MCF 10A (cell line): ENCODE results near the gene PIK3R6. TPM values are rescaled to one million over a fixed set of nuclear protein-coding genes. Genes with fewer than 3 reads are reported as not detected.

Source experiments
- BruUV-seq: library from RNA; stranded (reverse); fragments of 400-500 nt; replicated peaks from 2 replicates; lab custom pipeline; 2021; lab: Mats Ljungman, UMichigan
- CTCF ChIA-PET: fragments of 300-600 bp; sonication (Branson Sonifier 250); formaldehyde crosslinking; extraction: SDS; loops from one replicate; lab custom pipeline; 2021; ENCODE audit warnings: antibody characterized with exemption, inconsistent platforms; lab: Yijun Ruan, JAX
- POLR2A ChIA-PET: fragments of 300-600, 350-650 bp; sonication (Branson Sonifier 250); formaldehyde crosslinking; extraction: SDS; loops from one replicate; lab custom pipeline; 2020; ENCODE audit warnings: antibody characterized with exemption, inconsistent platforms; lab: Yijun Ruan, JAX
- DNase-seq: peaks from one replicate; pipeline ENCODE4 v3.0.0-alpha.2; 2018; ENCODE audit not compliant: unreplicated experiment
- H3K27ac Mint-ChIP-seq: one replicate; pipeline ENCODE4 v1.8.0; 2022; ENCODE audit warnings: mild to moderate bottlenecking, low read depth, mixed read lengths; ENCODE audit not compliant: unreplicated experiment
- H3K27me3 Mint-ChIP-seq: one replicate; pipeline ENCODE4 v1.8.0; 2022; ENCODE audit warnings: mixed read lengths; ENCODE audit not compliant: insufficient read depth, unreplicated experiment
- H3K36me3 Mint-ChIP-seq: one replicate; pipeline ENCODE4 v1.8.0; 2022; ENCODE audit warnings: mild to moderate bottlenecking, moderate library complexity, mixed read lengths; ENCODE audit not compliant: insufficient read depth, unreplicated experiment
- H3K4me1 Mint-ChIP-seq: one replicate; pipeline ENCODE4 v1.8.0; 2022; ENCODE audit warnings: mixed read lengths; ENCODE audit not compliant: insufficient read depth, unreplicated experiment
- H3K4me3 Mint-ChIP-seq: one replicate; pipeline ENCODE4 v1.8.0; 2022; ENCODE audit warnings: mild to moderate bottlenecking, moderate library complexity, mixed read lengths; ENCODE audit not compliant: unreplicated experiment
- H3K9me3 Mint-ChIP-seq: one replicate; pipeline ENCODE4 v1.8.0; 2022; ENCODE audit warnings: mixed read lengths; ENCODE audit not compliant: unreplicated experiment
- intact Hi-C: fragments of 100-400 bp; cut with micrococcal nuclease; formaldehyde crosslinking; loops from 2 replicates; pipeline ENCODE4 v1.14.1; 2022
- total RNA-seq: library from RNA; stranded (reverse); gene quantifications from 2 replicates; pipeline ENCODE4 v1.2.3, GENCODE V29; 2022
- TF ChIP-seq, protein P1 (sequence below): fragments of 200-600 bp; IDR thresholded peaks from one replicate; pipeline ENCODE4 v1.8.0; 2022; ENCODE audit warnings: antibody characterized with exemption, mild to moderate bottlenecking; ENCODE audit not compliant: unreplicated experiment

The PIK3R6 gene
- total RNA-seq, 1 experiment from 2014 or later, result not detected

DNA sequence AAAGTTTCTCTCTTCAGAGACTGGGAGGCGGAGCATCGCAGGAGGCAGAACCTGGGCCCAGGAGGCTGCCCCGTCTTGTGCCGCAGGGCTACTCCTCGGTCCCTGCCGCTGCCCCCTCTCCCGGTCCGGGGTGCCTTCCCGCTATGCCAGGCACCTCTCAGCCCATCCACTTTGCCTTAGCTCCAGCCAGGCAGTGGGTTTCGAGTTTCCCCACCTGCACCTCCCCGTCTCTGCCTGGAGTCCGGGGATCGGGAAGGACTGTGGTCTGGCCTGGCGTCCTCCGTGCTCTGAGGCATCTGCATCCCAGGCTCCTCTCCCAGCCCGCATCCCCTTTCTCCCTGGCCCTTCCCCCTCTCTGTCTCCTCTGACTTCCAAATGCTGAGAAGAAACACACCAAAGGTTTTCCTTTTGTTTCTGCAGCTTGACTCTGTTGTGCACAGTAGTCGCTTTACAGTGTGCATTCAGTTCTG lies 26.8 kb upstream of the PIK3R6 start:
- ChIA-PET POLR2A (no interaction called here), CTCF (interaction anchor here (0.5 to 3.2 kb wide), 20 partner anchors 10 to 511 kb away, joined by 3 to 15 read pairs (median 6); no protein-coding TSS in a partner anchor)
- H3K36me3 Mint-ChIP-seq, result no peaks in the 10 kb centered on the region
- H3K4me1 Mint-ChIP-seq, result no peaks in the 10 kb centered on the region
- TF ChIP-seq, protein P1, sequence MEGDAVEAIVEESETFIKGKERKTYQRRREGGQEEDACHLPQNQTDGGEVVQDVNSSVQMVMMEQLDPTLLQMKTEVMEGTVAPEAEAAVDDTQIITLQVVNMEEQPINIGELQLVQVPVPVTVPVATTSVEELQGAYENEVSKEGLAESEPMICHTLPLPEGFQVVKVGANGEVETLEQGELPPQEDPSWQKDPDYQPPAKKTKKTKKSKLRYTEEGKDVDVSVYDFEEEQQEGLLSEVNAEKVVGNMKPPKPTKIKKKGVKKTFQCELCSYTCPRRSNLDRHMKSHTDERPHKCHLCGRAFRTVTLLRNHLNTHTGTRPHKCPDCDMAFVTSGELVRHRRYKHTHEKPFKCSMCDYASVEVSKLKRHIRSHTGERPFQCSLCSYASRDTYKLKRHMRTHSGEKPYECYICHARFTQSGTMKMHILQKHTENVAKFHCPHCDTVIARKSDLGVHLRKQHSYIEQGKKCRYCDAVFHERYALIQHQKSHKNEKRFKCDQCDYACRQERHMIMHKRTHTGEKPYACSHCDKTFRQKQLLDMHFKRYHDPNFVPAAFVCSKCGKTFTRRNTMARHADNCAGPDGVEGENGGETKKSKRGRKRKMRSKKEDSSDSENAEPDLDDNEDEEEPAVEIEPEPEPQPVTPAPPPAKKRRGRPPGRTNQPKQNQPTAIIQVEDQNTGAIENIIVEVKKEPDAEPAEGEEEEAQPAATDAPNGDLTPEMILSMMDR, result no peak
- no TSS peak for BruUV-seq
- H3K9me3 Mint-ChIP-seq, result no peaks in the 10 kb centered on the region
- peaks cover 10% of the 10 kb centered on the region for H3K27me3 Mint-ChIP-seq
- H3K4me3 Mint-ChIP-seq, result no peak overlapping the region
- DNase-seq, result no peak
- intact Hi-C loops, result no loop called here
- no peak overlapping the region for H3K27ac Mint-ChIP-seq

DNA sequence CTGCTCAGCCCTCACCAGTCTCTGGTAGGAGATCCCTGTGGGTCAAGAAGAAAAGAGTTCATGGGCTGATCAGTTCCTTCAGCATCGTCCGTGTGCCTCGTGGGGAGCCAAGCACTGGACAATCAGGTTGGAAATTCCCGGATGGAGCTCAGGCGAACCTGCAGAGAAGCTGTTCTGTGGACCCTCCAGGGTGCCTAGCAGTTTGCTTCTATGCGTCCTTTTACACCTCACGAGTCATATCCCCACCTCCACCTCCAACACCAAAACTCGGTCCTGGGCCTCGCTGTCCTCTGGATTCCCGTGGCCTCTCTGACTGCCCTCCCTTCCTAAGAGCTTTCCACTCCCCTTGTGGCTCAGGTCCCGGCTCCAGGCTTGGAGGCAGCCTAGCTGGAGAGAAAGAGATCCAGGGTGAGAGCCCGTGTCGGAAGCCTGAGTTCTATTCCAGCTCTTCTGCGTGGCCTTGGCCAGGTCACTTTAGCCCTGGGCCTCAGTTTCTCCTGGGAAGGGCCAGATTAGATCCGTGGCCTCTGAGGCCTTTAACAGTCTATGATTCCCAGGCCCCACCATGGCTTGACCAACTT lies 26.2 kb upstream of the PIK3R6 start:
- Mint-ChIP-seq H3K27me3 (peaks cover 10% of the 10 kb centered on the region), H3K4me3 (no peak overlapping the region), H3K27ac (no peak overlapping the region), H3K4me1 (no peaks in the 10 kb centered on the region), H3K9me3 (no peaks in the 10 kb centered on the region), H3K36me3 (no peaks in the 10 kb centered on the region)
- DNase-seq, result no peak
- intact Hi-C loops, result no loop called here
- ChIA-PET CTCF (interaction anchor here (0.5 to 3.2 kb wide), 9 partner anchors 18 to 510 kb away, joined by 3 to 13 read pairs (median 5); no protein-coding TSS in a partner anchor), POLR2A (no interaction called here)
- TF ChIP-seq, protein P1, result no peak
- BruUV-seq, result no TSS peak

DNA sequence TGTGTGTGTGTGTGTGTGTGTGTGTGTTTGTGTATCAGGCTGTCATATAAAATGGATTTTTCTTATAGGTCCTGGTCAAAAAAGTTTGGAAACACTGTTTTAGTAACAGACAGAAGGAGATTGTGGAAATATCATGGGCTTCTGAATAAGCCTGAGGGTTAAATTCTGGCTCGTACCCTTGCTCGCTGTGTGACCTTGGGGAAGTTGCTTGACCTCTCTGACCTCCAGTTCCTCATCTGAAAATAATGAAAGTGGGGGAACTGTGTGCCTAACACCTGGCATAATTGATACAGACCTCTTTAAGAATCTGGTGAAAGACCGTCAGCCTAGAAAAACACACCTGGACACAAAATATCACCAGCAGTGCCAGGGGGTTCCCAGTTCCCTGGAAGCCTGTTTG lies 25.6 kb upstream of the PIK3R6 start:
- TF ChIP-seq, protein P1, result no peak
- Mint-ChIP-seq H3K27me3 (peaks cover 10% of the 10 kb centered on the region), H3K36me3 (no peaks in the 10 kb centered on the region), H3K4me1 (no peaks in the 10 kb centered on the region), H3K4me3 (no peak overlapping the region), H3K27ac (no peak overlapping the region), H3K9me3 (no peaks in the 10 kb centered on the region)
- CTCF ChIA-PET, result interaction anchor here (0.6 to 3.2 kb wide), 3 partner anchors 14 to 483 kb away, joined by 3 to 11 read pairs (median 5); no protein-coding TSS in a partner anchor
- intact Hi-C loops, result no loop called here
- POLR2A ChIA-PET, result no interaction called here
- no peak for DNase-seq
- BruUV-seq, result no TSS peak

DNA sequence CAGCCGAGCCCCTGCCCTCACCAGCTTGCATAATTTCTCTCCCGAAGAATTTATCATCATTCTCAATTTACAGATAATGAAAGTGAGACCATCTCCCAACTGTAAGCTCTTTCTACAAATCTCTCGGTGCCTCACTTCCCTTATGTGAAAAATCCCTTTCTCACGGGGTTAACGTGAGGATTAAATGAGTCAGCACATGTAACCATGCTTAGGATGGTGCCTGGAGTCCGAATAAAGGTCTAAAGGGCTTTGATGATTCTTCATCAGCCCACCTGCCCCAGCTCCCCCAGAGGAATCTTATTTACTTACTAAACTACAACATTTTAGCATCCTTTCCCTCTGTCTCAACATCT lies 24.8 kb upstream of the PIK3R6 start:
- TF ChIP-seq, protein P1, result no peak
- ChIA-PET CTCF (interaction anchor here (0.6 to 0.7 kb wide), 2 partner anchors 13 to 667 kb away, joined by 3 to 5 read pairs; no protein-coding TSS in a partner anchor), POLR2A (interaction anchor here (0.6 kb wide), 1 partner anchor 26 kb away, joined by 3 read pairs; no protein-coding TSS in a partner anchor)
- H3K9me3 Mint-ChIP-seq, result no peaks in the 10 kb centered on the region
- no peaks in the 10 kb centered on the region for H3K36me3 Mint-ChIP-seq
- no peak for DNase-seq
- no TSS peak for BruUV-seq
- peaks cover 10% of the 10 kb centered on the region for H3K27me3 Mint-ChIP-seq
- intact Hi-C loops, result no loop called here
- H3K4me1 Mint-ChIP-seq, result no peaks in the 10 kb centered on the region
- H3K27ac Mint-ChIP-seq, result no peak overlapping the region
- H3K4me3 Mint-ChIP-seq, result no peak overlapping the region
